Osteoblast (primary cell): ENCODE data around the gene GTSE1. TPM values are rescaled to one million over a fixed set of nuclear protein-coding genes. Genes with fewer than 3 reads are reported as not detected.
A peak's percentile ranks its signal among the peaks of the same experiment; 100 is the strongest.

ENCODE experiments used
- DNase-seq: peaks from one replicate; pipeline ENCODE4 v3.0.0; 2011; ENCODE audit warnings: low spot score, mixed read lengths; ENCODE audit not compliant: insufficient read length; ENCODE audit errors: missing footprints
- H2AFZ ChIP-seq: 2 replicates; pipeline ENCODE4 v1.6.0; 2011; ENCODE audit warnings: mild to moderate bottlenecking, low read length
- H3K27ac ChIP-seq: 2 replicates; pipeline ENCODE4 v1.5.1; 2011; ENCODE audit warnings: mild to moderate bottlenecking, low read depth, low read length, moderate library complexity
- H3K27me3 ChIP-seq: 2 replicates; pipeline ENCODE4 v1.6.0; 2012; ENCODE audit warnings: mild to moderate bottlenecking, control low read depth, inconsistent platforms, low read length, moderate library complexity; ENCODE audit not compliant: insufficient read depth
- H3K36me3 ChIP-seq: 2 replicates; pipeline ENCODE4 v1.5.1; 2011; ENCODE audit warnings: mild to moderate bottlenecking, low read length, control low read depth, moderate library complexity; ENCODE audit not compliant: insufficient read depth
- H3K4me1 ChIP-seq: 2 replicates; pipeline ENCODE4 v1.5.1; 2011; ENCODE audit warnings: mild to moderate bottlenecking, low read length, control low read depth, moderate library complexity; ENCODE audit not compliant: insufficient read depth
- H3K4me2 ChIP-seq: 2 replicates; pipeline ENCODE4 v1.6.0; 2011; ENCODE audit warnings: mild to moderate bottlenecking, low read length; ENCODE audit not compliant: insufficient read depth
- H3K4me3 ChIP-seq: fragments of 200-600 bp; sonication (generic); 3 replicates; pipeline ENCODE4 v1.5.1; 2012; ENCODE audit warnings: mild to moderate bottlenecking, low read length, inconsistent platforms; ENCODE audit not compliant: insufficient read depth
- H3K79me2 ChIP-seq: 2 replicates; pipeline ENCODE4 v1.6.0; 2012; ENCODE audit warnings: mild to moderate bottlenecking, low read length, control low read depth, inconsistent platforms; ENCODE audit not compliant: insufficient read depth
- H3K9me3 ChIP-seq: 2 replicates; pipeline ENCODE4 v1.5.1; 2011; ENCODE audit warnings: low read depth, low read length, control low read depth
- H4K20me1 ChIP-seq: 2 replicates; pipeline ENCODE4 v1.6.0; 2012; ENCODE audit warnings: mild to moderate bottlenecking, low read length, control low read depth; ENCODE audit not compliant: insufficient read depth
- CTCF ChIP-seq: IDR thresholded peaks from 2 replicates; pipeline ENCODE4 v1.5.1; 2011; ENCODE audit warnings: mild to moderate bottlenecking, low read depth, low read length, moderate library complexity; ENCODE audit errors: extremely low read depth
- total RNA-seq: library from RNA; depleted of rRNA; stranded (reverse); fragments of >200 nt; gene quantifications from 2 replicates; pipeline ENCODE4 v1.2.3, GENCODE V29; 2012

The GTSE1 gene
- total RNA-seq, 1 donor = 1.8 TPM

- Histone ChIP-seq H3K79me2 (peaks cover 18% of the 10 kb centered on the region), H3K4me3 (no peak overlapping the region), H4K20me1 (no peaks in the 10 kb centered on the region), H3K4me1 (peaks cover 20% of the 10 kb centered on the region), H3K9me3 (no peaks in the 10 kb centered on the region), H3K36me3 (peaks cover 28% of the 10 kb centered on the region), H3K27me3 (no peaks in the 10 kb centered on the region), H3K4me2 (no peak overlapping the region), H3K27ac (no peak overlapping the region), H2AFZ (no peak overlapping the region)
- TF ChIP-seq CTCF = no peak
- DNase-seq = peak; percentile 89
Measured at GRCh38 chr22:46293577-46294260, 3.0 kb upstream of the GTSE1 start.

GRCh38 chr22:46294784-46295183 lies 1.9 kb upstream of the GTSE1 start:
- no peak for TF ChIP-seq CTCF
- H3K79me2 ChIP-seq = peaks cover 27% of the 10 kb centered on the region
- no peak overlapping the region for H3K4me2 ChIP-seq
- no peak overlapping the region for H2AFZ ChIP-seq
- DNase-seq = peak; percentile 60
- no peaks in the 10 kb centered on the region for H3K27me3 ChIP-seq
- no peaks in the 10 kb centered on the region for H3K9me3 ChIP-seq
- H4K20me1 ChIP-seq = no peaks in the 10 kb centered on the region
- no peak overlapping the region for H3K4me3 ChIP-seq
- no peak overlapping the region for H3K27ac ChIP-seq
- peaks cover 20% of the 10 kb centered on the region for H3K4me1 ChIP-seq
- H3K36me3 ChIP-seq = peaks cover 25% of the 10 kb centered on the region

GRCh38 chr22:46295277-46295971 lies 1.2 kb upstream of the GTSE1 start:
- peak; percentile 85 for DNase-seq
- Histone ChIP-seq H3K36me3 (peaks cover 25% of the 10 kb centered on the region), H2AFZ (peak overlapping the region; percentile 98), H3K4me3 (peak overlapping the region; percentile 90), H3K4me1 (peaks cover 20% of the 10 kb centered on the region), H3K9me3 (no peaks in the 10 kb centered on the region), H3K27me3 (no peaks in the 10 kb centered on the region), H4K20me1 (no peaks in the 10 kb centered on the region), H3K27ac (peak overlapping the region; percentile 77), H3K79me2 (peaks cover 31% of the 10 kb centered on the region), H3K4me2 (peak overlapping the region; percentile 92)
- TF ChIP-seq CTCF = no peak

- DNase-seq = peak; percentile 87
- H3K4me1 ChIP-seq = peaks cover 20% of the 10 kb centered on the region
- peaks cover 27% of the 10 kb centered on the region for H3K36me3 ChIP-seq
- H3K27ac ChIP-seq = peak overlapping the region; percentile 77
- H3K27me3 ChIP-seq = no peaks in the 10 kb centered on the region
- no peak for TF ChIP-seq CTCF
- H3K9me3 ChIP-seq = no peaks in the 10 kb centered on the region
- H2AFZ ChIP-seq = peak overlapping the region; percentile 95
- H3K79me2 ChIP-seq = peaks cover 44% of the 10 kb centered on the region
- no peaks in the 10 kb centered on the region for H4K20me1 ChIP-seq
- H3K4me3 ChIP-seq = peak overlapping the region; percentile 90
- peak overlapping the region; percentile 92 for H3K4me2 ChIP-seq
Measured at GRCh38 chr22:46297151-46297812, 612 bp downstream of the GTSE1 start.
